GM23338 (cell line): ENCODE data around the gene TIAM1.

ENCODE experiments used
- CTCF ChIP-seq, 2 experiments: fragments of 200-600 bp in 1 of 2; sonication (generic) in 1 of 2; conservative IDR thresholded peaks; 2 replicates each; pipeline versions ENCODE4 v1.5.1 to v1.6.1; 2016 to 2017; ENCODE audit warnings: antibody characterized with exemption in 2 of 2, low read depth in 2 of 2, mild to moderate bottlenecking in 2 of 2, moderate library complexity in 1 of 2
- POLR2AphosphoS5 ChIP-seq: IDR thresholded peaks from 2 replicates; pipeline ENCODE4 v1.6.1; 2016; ENCODE audit warnings: antibody characterized with exemption, low read depth

DNA sequence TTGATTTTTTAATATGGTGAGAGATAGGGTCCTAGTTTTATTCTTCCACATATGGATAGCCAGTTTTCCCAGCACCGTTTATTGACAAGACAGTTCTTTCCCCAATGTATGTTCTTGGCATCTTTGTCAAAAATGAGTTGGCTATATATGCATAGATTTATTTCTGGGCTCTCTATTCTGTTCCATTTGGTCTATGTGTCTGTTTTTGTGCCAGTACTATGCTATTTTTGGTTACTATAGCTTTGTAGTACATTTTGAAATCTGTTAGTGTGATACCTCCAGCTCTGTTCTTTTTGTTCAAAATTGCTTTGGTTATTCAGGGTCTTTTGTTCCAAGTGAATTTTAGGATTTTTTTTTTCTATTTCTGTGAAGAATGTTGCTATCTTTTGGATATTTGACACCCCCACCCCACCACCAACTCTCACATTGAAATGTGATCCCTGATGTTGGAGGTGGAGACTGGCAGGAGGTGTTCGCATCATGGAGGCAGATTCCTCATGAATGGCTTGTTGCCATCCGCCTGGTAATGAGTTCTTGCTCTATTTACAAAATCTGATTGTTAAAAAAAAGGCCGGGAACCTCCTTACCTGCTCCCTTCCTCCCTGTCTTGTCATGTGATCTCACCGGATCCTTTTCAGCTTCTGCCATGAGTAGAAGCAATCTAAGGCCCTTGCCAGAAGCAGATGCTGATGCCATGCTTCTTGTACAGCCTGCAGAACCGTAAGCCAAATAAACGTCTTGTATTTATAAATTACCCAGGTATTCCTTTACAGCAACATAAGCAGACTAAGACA, 251.0 kb downstream of the TIAM1 start:
- TF ChIP-seq CTCF (conservative IDR thresholded peaks at IDR 0.05; ENCODE audit: low read depth in 2 of 2): no peak
- no peak for TF ChIP-seq POLR2AphosphoS5
